HG02870 (cell line): ENCODE measurements around the gene BAIAP3.

Experiments
- ATAC-seq: cut with Tn5 transposase; IDR thresholded peaks from one replicate; pipeline ENCODE4 v1.9.1; 2021; ENCODE audit warnings: mild to moderate bottlenecking, moderate library complexity; ENCODE audit not compliant: unreplicated experiment

Gene BAIAP3

GRCh38 chr16:1298406-1298805, 35.0 kb upstream of the BAIAP3 start:
- ATAC-seq, result no peak

DNA sequence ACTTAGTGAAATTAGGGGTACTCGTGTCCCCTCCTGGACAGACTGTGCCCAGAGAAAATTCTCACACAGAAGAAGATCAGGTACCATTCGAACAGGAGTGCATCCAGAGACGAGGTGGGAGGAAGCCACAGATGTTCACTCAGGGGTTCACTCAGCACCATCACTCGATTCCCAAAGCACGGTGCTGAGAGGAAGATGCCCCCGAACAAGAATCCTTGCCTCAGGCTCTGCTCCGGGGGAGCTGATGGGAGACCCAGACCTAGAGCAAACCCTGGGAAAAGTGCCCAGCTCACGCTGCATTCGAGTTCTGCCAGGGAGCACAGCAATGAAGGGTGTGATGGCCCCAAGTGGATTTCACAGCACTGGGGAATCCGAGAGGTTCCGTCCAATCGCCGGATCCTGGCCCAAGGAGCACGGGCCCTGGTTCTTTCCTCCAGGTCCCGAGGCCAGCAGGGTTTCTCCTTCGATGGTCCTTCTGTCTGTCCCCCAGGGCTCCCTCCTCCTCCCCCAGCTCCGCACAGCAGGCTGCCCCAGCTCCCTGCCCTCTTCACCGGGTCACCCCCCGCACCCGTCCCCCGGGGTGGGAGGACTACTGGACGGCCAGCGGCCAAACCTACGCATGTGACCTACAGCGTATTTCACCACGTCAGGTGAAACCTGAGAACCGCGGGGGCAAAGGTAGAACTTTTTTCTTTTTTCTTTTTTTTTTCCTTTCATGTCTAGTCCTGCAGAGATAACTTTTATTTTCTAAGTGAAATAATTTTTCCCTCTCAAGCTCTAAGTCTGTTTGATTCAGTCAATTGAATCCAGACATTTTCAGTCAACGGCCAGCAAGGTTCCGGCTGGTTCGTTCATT, 34.2 kb upstream of the BAIAP3 start:
- no peak for ATAC-seq

DNA sequence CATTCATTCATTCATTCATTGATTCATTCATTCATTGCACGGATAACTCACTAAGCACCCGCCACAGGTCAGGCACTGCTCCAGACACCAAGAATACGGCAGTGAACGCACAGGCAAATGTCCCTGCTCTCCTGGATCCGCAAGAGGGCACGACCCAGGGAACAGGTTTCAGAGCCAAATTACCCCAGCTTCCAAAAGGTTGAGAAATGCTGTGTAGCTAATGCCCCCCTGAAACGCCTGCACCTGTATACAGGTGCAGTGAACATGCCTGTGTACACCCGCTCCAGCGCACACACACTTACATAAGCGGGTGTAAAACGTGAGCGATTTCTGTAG, 33.6 kb upstream of the BAIAP3 start:
- no peak for ATAC-seq

GRCh38 chr16:1300664-1301476, 32.6 kb upstream of the BAIAP3 start:
- no peak for ATAC-seq

- ATAC-seq, result no peak
Observed at GRCh38 chr16:1301562-1301961, 31.9 kb upstream of the BAIAP3 start.

- no peak for ATAC-seq
Observed at GRCh38 chr16:1305823-1306222, 27.6 kb upstream of the BAIAP3 start.

GRCh38 chr16:1306334-1306733, 27.1 kb upstream of the BAIAP3 start:
- ATAC-seq, result no peak

DNA sequence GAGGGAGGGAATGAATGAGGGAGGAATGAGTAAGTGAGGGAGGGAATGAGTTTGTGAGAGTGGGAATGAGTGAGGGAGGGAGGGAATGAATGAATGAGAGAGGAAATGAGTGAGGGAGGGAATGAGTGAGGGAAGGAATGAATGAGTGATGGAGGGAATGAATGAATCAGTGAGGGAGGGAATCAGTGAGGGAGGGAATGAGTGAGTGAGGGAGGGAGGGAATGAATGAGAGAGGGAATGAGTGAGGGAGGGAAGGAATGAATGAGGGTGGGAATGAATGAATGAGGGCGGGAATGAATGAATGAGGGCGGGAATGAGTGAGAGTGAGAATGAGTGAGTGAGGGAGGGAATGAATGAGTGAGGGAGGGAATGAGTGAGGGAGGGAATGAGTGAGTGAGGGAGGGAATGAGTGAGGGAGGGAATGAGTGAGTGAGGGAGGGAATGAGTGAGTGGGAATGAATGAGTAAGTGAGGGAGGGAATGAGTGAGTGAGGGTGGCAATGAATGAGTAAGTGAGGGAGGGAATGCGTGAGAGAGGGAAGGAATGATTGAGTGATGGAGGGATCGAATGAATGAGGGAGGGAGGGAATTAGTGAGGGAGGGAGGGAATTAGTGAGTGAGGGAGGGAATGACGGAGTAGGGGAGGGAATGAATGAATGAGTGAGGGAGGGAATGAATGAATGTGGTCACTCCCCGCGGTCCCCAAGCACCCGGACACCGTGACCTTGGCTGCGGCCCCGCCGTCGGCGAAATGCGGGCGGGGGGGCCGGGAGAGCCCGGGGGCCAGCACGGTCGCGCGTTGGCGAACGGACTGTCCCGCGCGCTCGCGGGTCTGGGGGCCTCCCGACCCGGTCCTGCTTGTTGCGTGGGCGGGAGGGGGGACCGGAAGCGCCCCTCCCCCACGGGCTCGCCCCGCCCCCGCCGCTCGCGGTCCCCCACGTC, 25.1 kb upstream of the BAIAP3 start:
- ATAC-seq, result no peak

- ATAC-seq, result peak; percentile 56
Observed at GRCh38 chr16:1308977-1309885, 24.2 kb upstream of the BAIAP3 start, which contains the start of gene UBE2I. Gene UBE2I (plus strand): TSS chr16:1309636. CDS start chr16:1314031, 4,395 bp downstream.

- no peak for ATAC-seq
Observed at GRCh38 chr16:1309888-1310831, 23.3 kb upstream of the BAIAP3 start.

GRCh38 chr16:1310832-1311200, 22.6 kb upstream of the BAIAP3 start:
- no peak for ATAC-seq

GRCh38 chr16:1311212-1311737, 22.2 kb upstream of the BAIAP3 start:
- ATAC-seq, result no peak

DNA sequence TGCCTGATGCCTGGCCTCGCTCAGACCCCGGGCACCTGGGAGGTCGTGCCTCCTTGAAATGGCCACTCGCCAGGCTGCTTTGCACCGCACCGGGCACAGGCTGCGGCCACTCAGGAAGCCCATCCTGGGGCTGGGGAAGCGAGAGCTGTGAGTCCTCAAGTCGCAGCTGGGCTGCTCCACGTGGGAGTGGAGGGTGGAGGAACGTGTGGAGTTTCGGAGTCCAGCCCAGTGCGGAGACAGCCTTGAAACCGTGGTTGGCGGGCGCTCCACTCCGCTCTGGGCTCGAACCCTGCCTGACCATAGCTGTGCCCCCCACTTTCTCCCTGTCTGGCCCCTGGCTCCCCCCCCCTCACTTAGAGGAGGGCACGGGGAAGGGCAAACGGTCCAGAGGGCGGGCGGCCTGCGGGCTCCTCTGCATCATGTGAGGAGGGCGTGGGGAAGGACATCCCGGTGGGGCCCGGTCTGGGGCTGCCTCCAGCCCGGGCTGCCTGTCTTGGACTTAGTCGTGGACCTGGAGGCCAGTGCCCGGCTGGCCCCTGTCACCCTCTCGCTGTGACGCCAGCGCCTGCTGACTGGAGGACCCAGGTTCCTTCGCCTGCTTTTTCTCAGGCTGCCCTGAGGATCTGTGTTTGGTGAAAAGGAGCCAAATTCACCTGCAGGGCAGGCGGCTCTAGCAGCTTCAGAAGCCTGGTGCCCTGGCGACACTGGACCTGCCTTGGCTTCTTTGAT, 21.5 kb upstream of the BAIAP3 start:
- ATAC-seq, result no peak

- ATAC-seq, result no peak
Observed at GRCh38 chr16:1312467-1312816, 21.0 kb upstream of the BAIAP3 start.

DNA sequence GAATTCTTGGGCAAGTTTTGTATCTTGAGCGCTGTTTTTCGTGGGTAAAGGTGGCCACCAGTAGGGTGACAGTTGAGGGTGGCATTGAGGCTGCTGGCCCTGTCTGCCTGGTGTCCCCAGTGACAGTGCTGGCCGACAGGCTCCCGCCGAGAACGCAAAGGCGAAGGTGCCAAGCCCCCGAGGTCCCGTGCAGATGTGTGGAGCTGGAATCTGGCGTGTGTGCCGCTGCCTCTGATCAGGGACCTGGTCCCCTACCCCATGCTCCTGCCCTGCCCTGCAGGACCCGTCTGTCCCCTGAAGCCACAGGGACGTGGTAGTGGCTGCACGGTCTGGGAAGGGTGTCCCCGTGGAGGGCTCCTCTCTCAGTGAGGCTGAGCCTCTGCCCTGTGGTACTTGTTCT, 20.5 kb upstream of the BAIAP3 start:
- no peak for ATAC-seq

DNA sequence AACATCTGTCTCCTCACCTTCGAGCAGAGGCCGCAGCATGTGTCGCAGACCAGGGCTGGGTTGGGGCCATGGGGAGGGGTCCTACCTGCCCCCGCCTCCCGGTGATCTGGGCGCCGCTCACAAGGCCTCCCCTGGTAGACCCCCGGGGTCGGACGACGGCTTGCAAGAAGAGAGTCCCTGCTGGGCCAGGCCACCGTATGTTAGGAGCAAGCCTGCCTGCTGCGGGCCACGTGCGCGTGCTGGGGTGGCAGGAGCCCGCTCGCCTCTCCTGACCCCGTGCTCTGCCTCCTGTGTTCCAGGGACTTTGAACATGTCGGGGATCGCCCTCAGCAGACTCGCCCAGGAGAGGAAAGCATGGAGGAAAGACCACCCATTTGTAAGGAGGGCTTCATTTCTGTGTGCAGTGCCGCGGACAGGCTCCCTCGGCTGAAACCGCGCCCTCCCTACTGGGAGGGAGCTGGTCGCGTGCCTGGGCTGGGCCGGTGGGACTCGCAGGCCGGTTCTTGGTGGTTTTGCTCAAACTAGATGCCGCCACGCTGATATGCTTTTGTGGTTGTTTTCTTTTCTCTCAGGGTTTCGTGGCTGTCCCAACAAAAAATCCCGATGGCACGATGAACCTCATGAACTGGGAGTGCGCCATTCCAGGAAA, 19.6 kb upstream of the BAIAP3 start:
- ATAC-seq, result no peak

DNA sequence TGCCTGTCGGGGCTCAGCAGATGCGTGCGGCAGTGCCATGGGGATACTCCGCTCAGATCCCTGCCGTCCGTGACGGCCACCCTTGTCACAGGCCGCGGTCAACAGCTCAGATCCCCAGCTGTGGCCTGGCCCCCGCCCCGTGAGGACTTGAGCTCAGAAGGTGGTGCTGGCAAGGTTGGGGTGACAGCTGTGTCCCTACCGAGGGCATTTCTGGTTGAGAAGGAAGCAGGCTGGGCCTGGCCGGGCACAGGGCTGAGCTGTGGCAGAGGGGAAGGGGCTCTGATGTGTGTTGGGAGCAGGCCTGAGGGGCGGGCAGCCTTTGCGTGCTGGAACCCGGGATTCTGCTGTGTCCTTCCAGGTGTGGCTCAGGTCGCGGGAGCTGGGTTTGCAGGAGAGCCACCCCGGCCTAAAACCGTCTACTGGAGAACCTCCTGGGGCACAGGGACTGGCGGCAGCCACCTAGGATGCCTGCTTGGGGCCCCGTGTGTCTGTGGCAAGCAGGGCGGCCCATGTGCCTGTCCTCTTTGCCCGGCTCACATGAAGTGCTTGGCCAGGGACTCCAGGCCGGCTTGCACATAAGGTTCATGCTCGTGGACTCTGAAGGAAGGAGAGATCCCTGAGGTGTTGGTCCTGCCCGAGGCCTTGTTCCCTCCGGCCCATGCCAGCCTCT, 18.9 kb upstream of the BAIAP3 start:
- no peak for ATAC-seq
